ENCODE data around the gene RORC.

- TF ChIP-seq CTCF (IDR thresholded peaks at IDR 0.05) (no peak), POLR2AphosphoS5 (IDR thresholded peaks at IDR 0.05) (no peak), POLR2A (IDR thresholded peaks at IDR 0.05) (no peak)
These were observed 17.5 kb upstream of the RORC start for GRCh38 chr1:151849126-151849525.
